OCI-LY3 (cell line): Measurements from ENCODE around the gene DNPEP.
A peak's percentile ranks its signal among the peaks of the same experiment; 100 is the strongest.

Experiments
- H2AFZ ChIP-seq: fragments of 200-600, 300-600 bp; shearing (Covaris generic); 2 replicates; pipeline ENCODE4 v1.6.0; 2014; ENCODE audit warnings: antibody characterized with exemption, low read depth, low read length
- H3K27ac ChIP-seq: fragments of 200-600, 300-600 bp; sonication (generic); 2 replicates; pipeline ENCODE4 v1.5.1; 2014; ENCODE audit warnings: mild to moderate bottlenecking, low read length, moderate library complexity, mixed read lengths
- H3K27me3 ChIP-seq: fragments of 200-600, 300-600 bp; sonication (generic); 2 replicates; pipeline ENCODE4 v1.6.1; 2014; ENCODE audit warnings: low read depth, low read length, mixed read lengths
- H3K36me3 ChIP-seq: fragments of 200-600, 300-600 bp; sonication (generic); replicated peaks from 2 replicates; pipeline ENCODE3; 2014; ENCODE audit warnings: low read depth, low read length, mixed read lengths
- H3K4me1 ChIP-seq: fragments of 300-600, 200-600 bp; sonication (generic); 2 replicates; pipeline ENCODE4 v1.6.1; 2014; ENCODE audit warnings: low read length, mixed read lengths
- H3K4me2 ChIP-seq: fragments of 200-600, 300-600 bp; sonication (generic); 2 replicates; pipeline ENCODE4 v1.6.1; 2014; ENCODE audit warnings: low read length, mixed read lengths
- H3K4me3 ChIP-seq: fragments of 300-600, 200-600 bp; sonication (generic); 2 replicates; pipeline ENCODE4 v1.5.1; 2014; ENCODE audit warnings: antibody characterized with exemption, mild to moderate bottlenecking, low read length, moderate library complexity
- H3K79me2 ChIP-seq: fragments of 300-600, 200-600 bp; shearing (Covaris generic); 2 replicates; pipeline ENCODE4 v1.6.1; 2014; ENCODE audit warnings: mild to moderate bottlenecking, low read length, mixed read lengths
- H3K9ac ChIP-seq: fragments of 300-600, 200-600 bp; shearing (Covaris generic); 2 replicates; pipeline ENCODE4 v1.6.0; 2014; ENCODE audit warnings: mild to moderate bottlenecking, low read length, moderate library complexity
- H3K9me3 ChIP-seq: fragments of 200-600, 300-600 bp; shearing (Covaris generic); 2 replicates; pipeline ENCODE4 v1.6.1; 2014; ENCODE audit warnings: low read length, mixed read lengths; ENCODE audit not compliant: insufficient read depth
- H4K20me1 ChIP-seq: fragments of 200-600, 300-600 bp; sonication (generic); 2 replicates; pipeline ENCODE4 v1.6.1; 2016; ENCODE audit warnings: low read length, mixed read lengths; ENCODE audit not compliant: insufficient read depth
- EZH2phosphoT487 ChIP-seq: fragments of 200-600 bp; shearing (Covaris generic); IDR thresholded peaks from 2 replicates; pipeline ENCODE4 v1.6.1; 2018; ENCODE audit warnings: antibody characterized with exemption, mixed run types, low read depth
- TF ChIP-seq, protein P1 (sequence below): fragments of 200-600, 300-600 bp; sonication (generic); IDR thresholded peaks from 2 replicates; pipeline ENCODE4 v1.5.1; 2014; ENCODE audit warnings: antibody characterized with exemption, low read length, low read depth

The DNPEP gene

GRCh38 chr2:219387306-219388120 lies at the start of gene DNPEP:
Gene DNPEP, minus strand, starts transcription at chr2:219387912. Its CDS starts 118 bp downstream, at chr2:219387794.
- H3K4me2 ChIP-seq = peak within 1 kb of the TSS; percentile 97
- peak within 1 kb of the TSS; percentile 99 for H2AFZ ChIP-seq
- peak within 1 kb of the TSS; percentile 97 for H3K9ac ChIP-seq
- H3K4me1 ChIP-seq = peaks cover 12% of the 10 kb centered on the region
- peaks cover 16% of the 10 kb centered on the region for H3K79me2 ChIP-seq
- no peaks in the 10 kb centered on the region for H3K9me3 ChIP-seq
- H3K36me3 ChIP-seq = peaks cover 21% of the 10 kb centered on the region
- H3K27ac ChIP-seq = peak within 1 kb of the TSS; percentile 76
- H4K20me1 ChIP-seq = no peaks in the 10 kb centered on the region
- TF ChIP-seq EZH2phosphoT487 = no peak
- TF ChIP-seq, protein P1, sequence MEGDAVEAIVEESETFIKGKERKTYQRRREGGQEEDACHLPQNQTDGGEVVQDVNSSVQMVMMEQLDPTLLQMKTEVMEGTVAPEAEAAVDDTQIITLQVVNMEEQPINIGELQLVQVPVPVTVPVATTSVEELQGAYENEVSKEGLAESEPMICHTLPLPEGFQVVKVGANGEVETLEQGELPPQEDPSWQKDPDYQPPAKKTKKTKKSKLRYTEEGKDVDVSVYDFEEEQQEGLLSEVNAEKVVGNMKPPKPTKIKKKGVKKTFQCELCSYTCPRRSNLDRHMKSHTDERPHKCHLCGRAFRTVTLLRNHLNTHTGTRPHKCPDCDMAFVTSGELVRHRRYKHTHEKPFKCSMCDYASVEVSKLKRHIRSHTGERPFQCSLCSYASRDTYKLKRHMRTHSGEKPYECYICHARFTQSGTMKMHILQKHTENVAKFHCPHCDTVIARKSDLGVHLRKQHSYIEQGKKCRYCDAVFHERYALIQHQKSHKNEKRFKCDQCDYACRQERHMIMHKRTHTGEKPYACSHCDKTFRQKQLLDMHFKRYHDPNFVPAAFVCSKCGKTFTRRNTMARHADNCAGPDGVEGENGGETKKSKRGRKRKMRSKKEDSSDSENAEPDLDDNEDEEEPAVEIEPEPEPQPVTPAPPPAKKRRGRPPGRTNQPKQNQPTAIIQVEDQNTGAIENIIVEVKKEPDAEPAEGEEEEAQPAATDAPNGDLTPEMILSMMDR = no peak
- peak within 1 kb of the TSS; percentile 98 for H3K4me3 ChIP-seq
- H3K27me3 ChIP-seq = no peaks in the 10 kb centered on the region

- Histone ChIP-seq H3K79me2 (no peaks in the 10 kb centered on the region), H3K9me3 (no peaks in the 10 kb centered on the region), H2AFZ (no peak overlapping the region), H3K4me2 (no peak overlapping the region), H3K27me3 (peaks cover 11% of the 10 kb centered on the region), H4K20me1 (no peaks in the 10 kb centered on the region), H3K9ac (no peak overlapping the region), H3K4me1 (no peaks in the 10 kb centered on the region), H3K27ac (no peak overlapping the region), H3K4me3 (no peak overlapping the region), H3K36me3 (no peaks in the 10 kb centered on the region)
- TF ChIP-seq, protein P1 = no peak
Observed at GRCh38 chr2:219437141-219437540, 49.4 kb upstream of the DNPEP start.

- Histone ChIP-seq H3K79me2 (no peaks in the 10 kb centered on the region), H3K4me2 (no peak overlapping the region), H3K4me1 (no peaks in the 10 kb centered on the region)
Observed at GRCh38 chr2:219436491-219436890, 48.8 kb upstream of the DNPEP start.

GRCh38 chr2:219435701-219436100 lies 48.0 kb upstream of the DNPEP start:
- Histone ChIP-seq H3K36me3 (no peaks in the 10 kb centered on the region), H3K27ac (no peak overlapping the region), H4K20me1 (no peaks in the 10 kb centered on the region), H3K4me3 (no peak overlapping the region), H3K9ac (no peak overlapping the region), H3K27me3 (peaks cover 2% of the 10 kb centered on the region; the same call in 1 of the 2 replicates), H2AFZ (no peak overlapping the region), H3K9me3 (no peaks in the 10 kb centered on the region), H3K4me2 (no peak overlapping the region), H3K79me2 (no peaks in the 10 kb centered on the region), H3K4me1 (no peaks in the 10 kb centered on the region)
- TF ChIP-seq EZH2phosphoT487 = no peak
- TF ChIP-seq, protein P1 = no peak

More at GRCh38 chr2:219436491-219436890, 48.8 kb upstream of the DNPEP start:
- no peaks in the 10 kb centered on the region for H3K9me3 ChIP-seq
- no peak overlapping the region for H3K27ac ChIP-seq
- H3K36me3 ChIP-seq = no peaks in the 10 kb centered on the region
- TF ChIP-seq, protein P1 = no peak
- TF ChIP-seq EZH2phosphoT487 = no peak
- no peak overlapping the region for H3K4me3 ChIP-seq
- no peaks in the 10 kb centered on the region for H4K20me1 ChIP-seq
- no peak overlapping the region for H2AFZ ChIP-seq
- no peak overlapping the region for H3K9ac ChIP-seq
- peaks cover 10% of the 10 kb centered on the region for H3K27me3 ChIP-seq
